EH (cell line): ENCODE data around the gene ZDHHC7.

Experiments
- DNase-seq: peaks from one replicate; pipeline ENCODE4 v3.0.0-alpha.2; 2015; ENCODE audit warnings: low read depth

ZDHHC7 gene

GRCh38 chr16:84964386-84965128 lies 46.8 kb downstream of the ZDHHC7 start:
- DNase-seq = no peak

DNA sequence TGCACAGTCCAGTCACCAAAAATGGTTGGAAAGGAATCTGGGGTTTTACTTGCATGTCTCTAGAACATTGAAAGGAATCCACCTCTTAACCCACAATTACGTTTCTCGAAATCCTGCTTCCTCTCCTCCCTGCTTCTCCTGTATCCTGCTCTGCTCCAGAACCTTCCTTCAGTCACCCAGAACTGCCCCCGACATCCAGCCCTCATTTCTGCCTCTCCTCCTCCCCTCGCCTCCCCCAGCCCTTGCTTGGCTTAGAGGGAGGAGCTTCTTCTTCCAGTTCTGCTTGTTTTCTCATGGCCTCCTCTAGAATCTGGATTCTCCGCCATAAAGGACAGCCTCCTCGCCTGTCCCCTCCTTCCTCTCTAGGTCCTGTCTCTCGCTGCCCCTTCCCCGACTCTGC lies 48.3 kb downstream of the ZDHHC7 start:
- DNase-seq = no peak

GRCh38 chr16:84960942-84961341 lies 50.4 kb downstream of the ZDHHC7 start:
- DNase-seq = no peak

- no peak for DNase-seq
Measured at GRCh38 chr16:84959784-84960417, 51.4 kb downstream of the ZDHHC7 start.

GRCh38 chr16:84959045-84959576 lies 52.2 kb downstream of the ZDHHC7 start:
- no peak for DNase-seq

GRCh38 chr16:84957792-84958191 lies 53.5 kb downstream of the ZDHHC7 start:
- no peak for DNase-seq

GRCh38 chr16:84957192-84957591 lies 54.1 kb downstream of the ZDHHC7 start:
- no peak for DNase-seq

GRCh38 chr16:84955427-84955826 lies 55.9 kb downstream of the ZDHHC7 start:
- no peak for DNase-seq

DNA sequence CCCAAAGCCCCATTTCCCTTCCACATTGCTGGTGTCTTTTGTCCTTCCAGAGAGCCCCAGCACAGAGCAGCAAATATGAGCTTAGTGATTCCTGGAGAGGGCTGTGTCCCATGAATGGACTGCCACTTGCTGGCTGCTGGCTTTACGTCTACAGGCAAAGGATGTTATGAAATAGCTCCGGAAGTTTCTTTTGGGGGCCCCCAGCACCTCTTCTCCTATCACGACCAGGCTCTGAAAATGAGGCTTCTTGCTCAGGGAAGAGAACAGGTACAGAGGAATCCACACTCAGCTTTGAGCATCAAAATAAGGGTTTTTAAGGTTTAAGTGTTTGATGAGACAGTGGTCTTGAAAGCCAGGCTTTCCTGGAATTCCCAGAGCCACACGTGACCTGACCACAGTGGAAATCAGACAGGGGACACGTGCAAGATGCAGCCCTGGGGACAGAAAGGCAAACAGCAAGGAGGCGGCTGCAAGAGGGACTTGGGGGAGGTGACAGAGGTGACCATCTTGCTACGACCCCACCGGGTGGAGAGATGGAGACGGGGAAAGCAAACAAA lies 58.1 kb downstream of the ZDHHC7 start:
- no peak for DNase-seq

DNA sequence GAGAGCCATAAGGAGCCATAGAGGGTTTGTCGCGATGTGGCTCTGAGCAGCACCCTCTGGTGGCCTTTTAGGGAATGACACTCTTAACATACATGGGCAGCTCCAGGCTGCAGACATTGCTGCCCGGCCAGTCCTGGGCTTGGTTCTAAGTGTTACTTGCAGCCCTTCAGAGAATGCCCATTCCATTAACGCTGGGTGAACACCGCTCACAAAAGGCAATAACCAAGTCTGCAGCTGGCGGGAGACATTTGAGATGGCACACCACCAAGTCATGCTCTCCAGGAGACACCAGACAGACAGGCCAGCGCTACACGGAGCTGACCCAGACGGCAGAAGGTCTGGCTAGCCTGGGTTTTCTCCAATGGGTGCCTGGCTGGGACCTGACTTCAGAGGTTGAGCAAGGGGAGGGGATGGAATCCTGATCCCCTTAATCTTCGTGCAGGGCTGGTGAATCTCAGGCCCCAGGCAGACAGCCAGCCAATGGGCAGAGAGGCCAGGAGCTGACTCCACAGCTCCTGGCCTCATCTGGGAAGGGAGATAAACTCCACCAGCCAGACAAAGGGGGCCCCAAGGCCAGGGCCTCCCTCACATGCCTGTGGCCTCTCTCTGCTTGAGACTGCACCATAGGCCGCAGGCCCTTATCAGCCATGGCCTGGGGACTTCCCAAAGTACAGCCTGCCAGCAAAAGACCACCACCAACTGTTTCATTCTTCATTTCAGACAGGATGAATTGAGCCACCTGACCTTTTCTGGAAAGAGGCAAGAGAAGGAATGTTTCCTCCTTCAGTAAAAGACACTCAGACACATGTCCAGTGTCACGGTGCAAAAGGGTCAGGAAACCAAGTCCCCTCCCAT lies 58.8 kb downstream of the ZDHHC7 start:
- peak; percentile 86 for DNase-seq

DNA sequence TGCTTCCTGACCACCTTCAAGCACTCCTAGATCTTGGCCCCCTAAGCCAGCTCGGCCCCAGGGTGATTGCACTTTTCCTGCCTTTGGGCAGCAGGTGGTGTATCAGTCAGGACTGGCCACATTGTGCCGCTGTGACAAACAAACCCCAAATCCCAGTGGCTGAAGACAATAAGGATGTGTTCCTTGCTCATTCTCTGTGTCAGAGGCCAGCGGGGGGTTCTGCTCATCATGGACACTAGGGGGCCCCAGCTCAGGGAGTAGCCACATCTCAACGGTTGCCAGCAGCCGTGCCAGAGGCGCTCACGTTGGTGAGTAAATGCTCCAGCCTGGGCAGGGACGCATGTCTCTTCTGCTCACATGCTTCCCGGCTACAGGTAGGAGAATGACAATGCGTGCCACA lies 60.4 kb downstream of the ZDHHC7 start:
- peak; percentile 27 for DNase-seq

- no peak for DNase-seq
Measured at GRCh38 chr16:84949772-84950436, 61.4 kb downstream of the ZDHHC7 start.

DNA sequence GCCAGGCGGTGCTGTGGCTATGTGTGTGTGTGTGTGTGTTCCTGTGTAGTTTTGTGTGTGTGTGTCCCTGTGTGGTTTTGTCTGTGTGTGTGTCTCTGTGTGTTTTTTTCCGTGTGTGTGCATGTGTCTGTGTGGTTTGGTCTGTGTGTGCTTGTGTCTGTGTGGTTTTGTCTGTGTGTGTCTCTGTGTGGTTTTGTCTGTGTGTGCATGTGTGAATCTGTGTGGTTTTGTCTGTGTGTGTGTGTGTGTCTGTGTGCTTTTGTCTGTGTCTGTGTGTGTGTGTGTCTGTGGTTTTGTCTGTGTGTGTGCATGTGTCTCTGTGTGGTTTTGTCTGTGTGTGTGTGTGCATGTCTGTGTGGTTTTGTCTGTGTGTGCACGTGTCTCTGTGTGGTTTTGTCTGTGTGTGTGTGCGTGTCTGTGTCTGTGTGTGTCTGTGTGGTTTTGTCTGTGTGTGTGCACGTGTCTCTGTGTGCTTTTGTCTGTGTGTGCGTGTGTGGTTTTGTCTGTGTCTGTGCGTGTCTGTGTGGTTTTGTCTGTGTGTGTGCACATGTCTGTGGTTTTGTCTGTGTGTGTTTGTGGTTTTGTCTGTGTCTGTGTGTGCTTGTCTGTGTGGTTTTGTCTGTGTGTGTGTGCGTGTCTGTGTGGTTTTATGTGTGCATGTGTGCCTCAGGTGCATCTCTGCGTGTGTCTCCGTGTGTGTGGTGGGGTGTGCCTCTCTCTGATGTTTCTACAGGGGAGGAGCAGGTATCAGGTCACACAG lies 62.3 kb downstream of the ZDHHC7 start:
- DNase-seq = no peak

DNA sequence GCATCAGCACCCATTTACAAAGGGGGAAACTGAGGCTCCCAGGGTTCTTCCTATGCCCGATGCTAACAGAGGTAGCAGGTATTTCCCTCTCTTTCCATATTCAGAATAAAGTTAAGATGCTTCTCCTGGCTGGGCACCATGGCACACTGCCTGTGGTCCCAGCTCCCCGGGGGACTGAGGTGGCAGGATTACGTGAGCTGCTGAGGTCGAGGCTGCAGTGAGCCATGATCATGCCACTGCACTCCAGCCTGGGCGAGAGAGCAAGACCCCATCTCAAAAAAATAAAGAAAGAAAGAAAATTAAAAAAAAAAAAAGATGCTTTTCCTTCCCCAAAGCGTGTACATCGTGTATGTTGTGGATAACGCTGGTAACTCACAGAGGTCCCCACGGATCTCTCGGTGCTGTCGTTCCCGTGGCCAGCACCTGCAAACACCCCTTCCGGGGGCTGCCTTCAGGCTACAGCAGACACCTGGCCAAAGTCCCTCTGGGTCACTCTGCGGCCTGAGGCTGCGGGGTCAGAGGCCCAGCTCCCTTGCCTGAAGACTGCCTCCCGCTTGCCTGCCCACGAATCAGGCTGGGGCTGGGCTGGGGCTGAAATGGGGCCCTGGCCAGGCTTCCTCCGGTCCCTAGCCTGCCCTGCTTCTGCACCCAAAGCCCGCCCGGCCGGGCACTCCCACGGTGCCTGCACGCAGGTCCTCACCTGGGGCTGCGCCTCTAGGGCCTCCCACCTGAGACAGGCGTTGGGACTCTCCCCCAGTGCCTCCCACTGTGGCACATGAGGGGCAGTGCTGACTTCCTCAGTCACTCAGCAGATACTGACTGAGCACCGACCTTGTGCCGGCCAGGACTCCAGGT lies 63.1 kb downstream of the ZDHHC7 start:
- no peak for DNase-seq

- DNase-seq = no peak
Measured at GRCh38 chr16:84947022-84947421, 64.3 kb downstream of the ZDHHC7 start.

DNA sequence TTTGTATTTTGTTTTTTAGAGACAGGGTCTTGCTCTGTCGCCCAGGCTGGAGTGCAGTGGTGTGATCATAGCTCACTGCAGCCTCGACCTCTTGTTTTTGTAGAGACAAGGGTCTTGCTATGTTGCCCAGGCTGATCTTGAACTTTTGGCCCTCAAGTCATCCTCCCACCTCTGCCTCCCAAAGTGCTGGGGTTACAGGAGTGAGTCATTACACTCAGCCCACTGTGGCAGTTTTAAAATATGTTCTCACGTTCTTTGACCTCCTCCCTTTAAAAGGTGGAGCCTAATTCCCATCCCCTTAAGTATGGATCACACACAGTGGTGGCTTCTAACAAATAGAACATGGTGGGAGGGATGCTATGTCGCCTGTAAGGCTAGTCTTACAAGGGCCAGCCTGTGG lies 67.7 kb downstream of the ZDHHC7 start:
- peak; percentile 56 for DNase-seq

- DNase-seq = peak; percentile 61
Measured at GRCh38 chr16:84942786-84943185, 68.5 kb downstream of the ZDHHC7 start.

GRCh38 chr16:84941921-84942320 lies 69.4 kb downstream of the ZDHHC7 start:
- DNase-seq = peak; percentile 95

GRCh38 chr16:84940670-84941551 lies 70.4 kb downstream of the ZDHHC7 start:
- peak; percentile 75 for DNase-seq
